GM18526 (cell line): ENCODE measurements around the gene SNRNP40.

Experiments used
- POLR2A ChIP-seq: IDR thresholded peaks from 3 replicates; pipeline ENCODE4 v1.6.1; 2011; ENCODE audit not compliant: insufficient read length; ENCODE audit errors: extremely low read depth

Gene SNRNP40

DNA sequence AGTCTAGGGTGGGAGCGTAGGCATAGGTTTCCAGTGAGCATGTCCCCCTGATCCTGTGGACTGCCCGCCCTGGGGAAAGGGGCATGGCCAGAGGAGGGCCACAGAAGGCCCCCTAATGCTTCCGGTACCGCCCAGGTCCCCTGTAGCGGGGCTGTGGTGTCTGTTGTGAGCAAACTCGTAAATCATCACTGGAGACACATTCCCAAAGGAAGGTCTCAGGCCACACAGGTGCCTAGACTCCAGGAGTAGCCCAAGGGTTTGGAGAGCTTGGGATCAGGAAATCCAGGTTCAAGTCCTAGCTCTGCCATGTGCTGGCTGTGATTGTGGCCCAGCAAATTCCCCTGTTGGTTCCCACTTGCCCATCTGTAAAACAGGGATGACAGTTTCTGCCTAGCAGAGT, 77.1 kb downstream of the SNRNP40 start:
- no peak for TF ChIP-seq POLR2A

DNA sequence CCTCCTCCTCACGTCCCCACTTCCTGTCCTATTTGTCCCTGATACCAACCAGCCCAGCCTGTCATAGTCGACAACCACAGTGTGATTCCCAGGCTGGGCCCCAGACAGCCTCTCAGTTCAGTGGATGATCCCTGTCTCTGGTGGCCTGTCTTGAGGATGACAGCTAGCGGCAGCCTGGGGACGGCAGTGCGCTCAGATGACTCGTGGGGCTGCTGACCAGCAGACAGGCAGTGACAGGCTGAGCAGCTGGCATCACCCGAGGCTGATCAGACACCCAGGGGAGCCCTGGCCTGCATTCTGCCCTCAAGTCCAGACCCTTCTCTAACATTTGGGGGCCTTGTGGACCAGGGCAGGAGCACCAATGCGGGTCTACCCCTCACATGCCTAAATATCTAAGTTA, 77.9 kb downstream of the SNRNP40 start:
- TF ChIP-seq POLR2A, result no peak

DNA sequence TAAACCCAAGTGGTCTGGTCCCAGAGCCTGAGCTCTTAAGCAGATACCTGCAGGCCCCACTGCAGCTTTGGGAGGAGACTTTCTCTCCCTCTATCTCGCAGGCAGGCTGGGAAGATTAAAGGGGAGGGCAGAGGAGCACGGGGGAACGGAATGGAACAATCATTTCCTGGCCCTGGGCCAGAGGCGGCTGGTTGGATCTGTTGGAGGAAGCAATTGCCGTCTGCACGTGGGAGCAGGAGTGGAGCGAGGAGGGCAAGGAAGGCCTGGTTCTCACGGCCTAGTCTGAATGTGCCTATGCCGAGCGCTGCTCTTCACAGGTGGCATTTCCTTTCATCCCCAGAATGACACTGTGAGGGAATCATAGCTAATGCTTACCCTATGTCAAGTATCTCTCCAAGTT, 80.6 kb downstream of the SNRNP40 start:
- TF ChIP-seq POLR2A, result no peak

GRCh38 chr1:31215065-31215570, 81.5 kb downstream of the SNRNP40 start:
- no peak for TF ChIP-seq POLR2A

GRCh38 chr1:31214316-31215064, 82.1 kb downstream of the SNRNP40 start:
- no peak for TF ChIP-seq POLR2A
